Esophagus muscularis mucosa (tissue), 4 donors: ENCODE results near the gene KLF15.

Experiments used
- EP300 ChIP-seq: sonication (generic); formaldehyde crosslinking; IDR thresholded peaks from one replicate; pipeline ENCODE4 v1.6.1; 2017; ENCODE audit warnings: antibody characterized with exemption
- POLR2AphosphoS5 ChIP-seq, 2 donors: sonication (generic); formaldehyde crosslinking; IDR thresholded peaks; one replicate each; pipeline ENCODE4 v1.6.1; 2017; ENCODE audit warnings: antibody characterized with exemption in 2 of 2
- TF ChIP-seq, protein P1 (sequence below), 3 experiments: fragments of 200-600 bp in 2 of 3; fragments of 450-650 bp in 1 of 3; sonication (generic) in 2 of 3; IDR thresholded peaks; one replicate each; pipeline ENCODE4 v1.5.1; 2017 to 2019; ENCODE audit warnings: antibody characterized with exemption in 3 of 3, mild to moderate bottlenecking in 2 of 3, moderate library complexity in 1 of 3

DNA sequence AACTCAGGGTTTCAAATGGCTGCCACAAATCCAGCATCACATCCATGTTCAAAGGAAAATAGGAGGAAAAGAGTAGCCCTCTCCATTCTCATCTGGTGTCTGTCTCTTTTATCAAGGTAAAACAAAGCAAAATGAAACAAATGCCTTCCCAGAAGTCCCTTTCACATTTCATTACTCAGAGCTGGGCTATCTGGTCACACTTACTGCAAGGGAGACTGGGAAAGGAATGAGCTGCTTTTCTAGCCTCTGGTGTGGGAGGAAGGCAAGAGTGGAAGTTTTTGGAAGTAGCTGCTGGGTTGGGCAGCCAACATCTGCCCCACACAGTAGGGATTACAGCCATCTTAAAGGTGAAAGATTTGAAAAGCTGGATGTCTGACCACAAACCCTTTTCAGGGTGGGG is 51.8 kb downstream of the KLF15 start:
- TF ChIP-seq, protein P1, sequence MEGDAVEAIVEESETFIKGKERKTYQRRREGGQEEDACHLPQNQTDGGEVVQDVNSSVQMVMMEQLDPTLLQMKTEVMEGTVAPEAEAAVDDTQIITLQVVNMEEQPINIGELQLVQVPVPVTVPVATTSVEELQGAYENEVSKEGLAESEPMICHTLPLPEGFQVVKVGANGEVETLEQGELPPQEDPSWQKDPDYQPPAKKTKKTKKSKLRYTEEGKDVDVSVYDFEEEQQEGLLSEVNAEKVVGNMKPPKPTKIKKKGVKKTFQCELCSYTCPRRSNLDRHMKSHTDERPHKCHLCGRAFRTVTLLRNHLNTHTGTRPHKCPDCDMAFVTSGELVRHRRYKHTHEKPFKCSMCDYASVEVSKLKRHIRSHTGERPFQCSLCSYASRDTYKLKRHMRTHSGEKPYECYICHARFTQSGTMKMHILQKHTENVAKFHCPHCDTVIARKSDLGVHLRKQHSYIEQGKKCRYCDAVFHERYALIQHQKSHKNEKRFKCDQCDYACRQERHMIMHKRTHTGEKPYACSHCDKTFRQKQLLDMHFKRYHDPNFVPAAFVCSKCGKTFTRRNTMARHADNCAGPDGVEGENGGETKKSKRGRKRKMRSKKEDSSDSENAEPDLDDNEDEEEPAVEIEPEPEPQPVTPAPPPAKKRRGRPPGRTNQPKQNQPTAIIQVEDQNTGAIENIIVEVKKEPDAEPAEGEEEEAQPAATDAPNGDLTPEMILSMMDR (IDR thresholded peaks at IDR 0.05), result no peak
- no peak for TF ChIP-seq POLR2AphosphoS5 (IDR thresholded peaks at IDR 0.05)
- TF ChIP-seq EP300, result no peak
